GM19467 (cell line): ENCODE data around the gene CHP1.
"Not testable (repeated sequence)": the region's sequence is repeated elsewhere in the genome, so short reads cannot be mapped to it uniquely, and the experiment has no call there.

Source experiments
- ATAC-seq: cut with Tn5 transposase; IDR thresholded peaks from one replicate; pipeline ENCODE4 v1.9.1; 2021; ENCODE audit warnings: mild to moderate bottlenecking, moderate library complexity; ENCODE audit not compliant: unreplicated experiment

CHP1 gene

GRCh38 chr15:41256103-41256502 lies 25.0 kb downstream of the CHP1 start:
- ATAC-seq: no peak

GRCh38 chr15:41256577-41257038 lies 25.5 kb downstream of the CHP1 start:
- no peak for ATAC-seq

GRCh38 chr15:41258750-41259471 lies 27.8 kb downstream of the CHP1 start:
- ATAC-seq: no peak

GRCh38 chr15:41259546-41260189 lies 28.6 kb downstream of the CHP1 start:
- ATAC-seq: no peak

GRCh38 chr15:41260924-41261323 lies 29.9 kb downstream of the CHP1 start:
- ATAC-seq: not testable (repeated sequence)

GRCh38 chr15:41262571-41262970 lies 31.5 kb downstream of the CHP1 start:
- no peak for ATAC-seq

GRCh38 chr15:41263891-41264351 lies 32.9 kb downstream of the CHP1 start:
- no peak for ATAC-seq

GRCh38 chr15:41269887-41270286 lies 38.8 kb downstream of the CHP1 start:
- ATAC-seq: no peak

GRCh38 chr15:41276831-41277230 lies 45.8 kb downstream of the CHP1 start:
- ATAC-seq: no peak

- ATAC-seq: no peak
Observed at GRCh38 chr15:41278319-41278718, 47.3 kb downstream of the CHP1 start.

- ATAC-seq: no peak
Observed at GRCh38 chr15:41279535-41280283, 48.6 kb downstream of the CHP1 start.

GRCh38 chr15:41281236-41281635 lies 50.2 kb downstream of the CHP1 start:
- no peak for ATAC-seq

- not testable (repeated sequence) for ATAC-seq
Observed at GRCh38 chr15:41282436-41282835, 51.4 kb downstream of the CHP1 start.

- ATAC-seq: not testable (repeated sequence)
Observed at GRCh38 chr15:41282980-41283652, 52.0 kb downstream of the CHP1 start.

GRCh38 chr15:41283653-41284426 lies 52.8 kb downstream of the CHP1 start:
- ATAC-seq: peak; percentile 90

- no peak for ATAC-seq
Observed at GRCh38 chr15:41284427-41285177, 53.5 kb downstream of the CHP1 start.

GRCh38 chr15:41285285-41285684 lies 54.2 kb downstream of the CHP1 start:
- ATAC-seq: no peak

- ATAC-seq: no peak
Observed at GRCh38 chr15:41286665-41287333, 55.7 kb downstream of the CHP1 start.

- no peak for ATAC-seq
Observed at GRCh38 chr15:41288464-41288863, 57.4 kb downstream of the CHP1 start.
